Glutamatergic neuron (in vitro differentiated cells): ENCODE measurements around the gene ZG16B. TPM values are rescaled to one million over a fixed set of nuclear protein-coding genes. Genes with fewer than 3 reads are reported as not detected.

Source experiments
- DNase-seq: peaks from one replicate; pipeline ENCODE4 v3.0.0; 2022
- H3K27ac Mint-ChIP-seq: one replicate; pipeline ENCODE4 v1.8.0; 2020; ENCODE audit warnings: mild to moderate bottlenecking, mixed read lengths, inconsistent platforms; ENCODE audit not compliant: unreplicated experiment
- H3K27me3 Mint-ChIP-seq: one replicate; pipeline ENCODE4 v1.8.0; 2020; ENCODE audit warnings: mild to moderate bottlenecking, moderate library complexity, mixed read lengths, inconsistent platforms; ENCODE audit not compliant: unreplicated experiment
- H3K36me3 Mint-ChIP-seq: one replicate; pipeline ENCODE4 v1.8.0; 2020; ENCODE audit warnings: mild to moderate bottlenecking, mixed read lengths, inconsistent platforms; ENCODE audit not compliant: unreplicated experiment
- H3K4me1 Mint-ChIP-seq: one replicate; pipeline ENCODE4 v1.8.0; 2020; ENCODE audit warnings: mild to moderate bottlenecking, low read depth, mixed read lengths, inconsistent platforms; ENCODE audit not compliant: unreplicated experiment
- H3K4me3 Mint-ChIP-seq: one replicate; pipeline ENCODE4 v1.8.0; 2020; ENCODE audit warnings: mild to moderate bottlenecking, mixed read lengths, inconsistent platforms; ENCODE audit not compliant: unreplicated experiment
- H3K9me3 Mint-ChIP-seq: one replicate; pipeline ENCODE4 v1.8.0; 2020; ENCODE audit warnings: mild to moderate bottlenecking, moderate library complexity, mixed read lengths, inconsistent platforms; ENCODE audit not compliant: unreplicated experiment
- total RNA-seq: library from RNA; stranded (reverse); fragmentation: NEBNext Ultra II Directional; extraction: Animal tissue kit (Norgen Biotek cat#: 25700); gene quantifications from one replicate; pipeline ENCODE4 v1.2.1, GENCODE V29; 2021; ENCODE audit not compliant: unreplicated experiment
- TF ChIP-seq, protein P1 (sequence below): fragments of 200-600 bp; sonication (generic); IDR thresholded peaks from one replicate; pipeline ENCODE4 v1.5.0; 2021; ENCODE audit not compliant: partially characterized antibody, unreplicated experiment

ZG16B gene
- total RNA-seq, 1 donor from 2014 or later, result not detected

- peaks cover 2% of the 10 kb centered on the region for H3K4me1 Mint-ChIP-seq
- H3K9me3 Mint-ChIP-seq, result peaks cover 5% of the 10 kb centered on the region
- H3K4me3 Mint-ChIP-seq, result no peak overlapping the region
- DNase-seq, result no peak
- TF ChIP-seq, protein P1, sequence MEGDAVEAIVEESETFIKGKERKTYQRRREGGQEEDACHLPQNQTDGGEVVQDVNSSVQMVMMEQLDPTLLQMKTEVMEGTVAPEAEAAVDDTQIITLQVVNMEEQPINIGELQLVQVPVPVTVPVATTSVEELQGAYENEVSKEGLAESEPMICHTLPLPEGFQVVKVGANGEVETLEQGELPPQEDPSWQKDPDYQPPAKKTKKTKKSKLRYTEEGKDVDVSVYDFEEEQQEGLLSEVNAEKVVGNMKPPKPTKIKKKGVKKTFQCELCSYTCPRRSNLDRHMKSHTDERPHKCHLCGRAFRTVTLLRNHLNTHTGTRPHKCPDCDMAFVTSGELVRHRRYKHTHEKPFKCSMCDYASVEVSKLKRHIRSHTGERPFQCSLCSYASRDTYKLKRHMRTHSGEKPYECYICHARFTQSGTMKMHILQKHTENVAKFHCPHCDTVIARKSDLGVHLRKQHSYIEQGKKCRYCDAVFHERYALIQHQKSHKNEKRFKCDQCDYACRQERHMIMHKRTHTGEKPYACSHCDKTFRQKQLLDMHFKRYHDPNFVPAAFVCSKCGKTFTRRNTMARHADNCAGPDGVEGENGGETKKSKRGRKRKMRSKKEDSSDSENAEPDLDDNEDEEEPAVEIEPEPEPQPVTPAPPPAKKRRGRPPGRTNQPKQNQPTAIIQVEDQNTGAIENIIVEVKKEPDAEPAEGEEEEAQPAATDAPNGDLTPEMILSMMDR, result no peak
- H3K27ac Mint-ChIP-seq, result no peak overlapping the region
- peaks cover 7% of the 10 kb centered on the region for H3K36me3 Mint-ChIP-seq
- H3K27me3 Mint-ChIP-seq, result peaks cover 6% of the 10 kb centered on the region
These were observed 23.5 kb downstream of the ZG16B start for GRCh38 chr16:2853531-2854073.

GRCh38 chr16:2854700-2855309 is 24.7 kb downstream of the ZG16B start:
- DNase-seq, result no peak
- peaks cover 5% of the 10 kb centered on the region for H3K9me3 Mint-ChIP-seq
- TF ChIP-seq, protein P1, result peak; percentile 85
- H3K4me1 Mint-ChIP-seq, result peaks cover 2% of the 10 kb centered on the region
- no peak overlapping the region for H3K4me3 Mint-ChIP-seq
- H3K27me3 Mint-ChIP-seq, result peaks cover 6% of the 10 kb centered on the region
- peaks cover 7% of the 10 kb centered on the region for H3K36me3 Mint-ChIP-seq
- H3K27ac Mint-ChIP-seq, result no peak overlapping the region

GRCh38 chr16:2855536-2855935 is 25.4 kb downstream of the ZG16B start:
- no peak overlapping the region for H3K4me3 Mint-ChIP-seq
- H3K9me3 Mint-ChIP-seq, result peaks cover 3% of the 10 kb centered on the region
- peaks cover 2% of the 10 kb centered on the region for H3K4me1 Mint-ChIP-seq
- H3K27ac Mint-ChIP-seq, result no peak overlapping the region
- peaks cover 7% of the 10 kb centered on the region for H3K36me3 Mint-ChIP-seq
- TF ChIP-seq, protein P1, result no peak
- peaks cover 6% of the 10 kb centered on the region for H3K27me3 Mint-ChIP-seq
- DNase-seq, result no peak

DNA sequence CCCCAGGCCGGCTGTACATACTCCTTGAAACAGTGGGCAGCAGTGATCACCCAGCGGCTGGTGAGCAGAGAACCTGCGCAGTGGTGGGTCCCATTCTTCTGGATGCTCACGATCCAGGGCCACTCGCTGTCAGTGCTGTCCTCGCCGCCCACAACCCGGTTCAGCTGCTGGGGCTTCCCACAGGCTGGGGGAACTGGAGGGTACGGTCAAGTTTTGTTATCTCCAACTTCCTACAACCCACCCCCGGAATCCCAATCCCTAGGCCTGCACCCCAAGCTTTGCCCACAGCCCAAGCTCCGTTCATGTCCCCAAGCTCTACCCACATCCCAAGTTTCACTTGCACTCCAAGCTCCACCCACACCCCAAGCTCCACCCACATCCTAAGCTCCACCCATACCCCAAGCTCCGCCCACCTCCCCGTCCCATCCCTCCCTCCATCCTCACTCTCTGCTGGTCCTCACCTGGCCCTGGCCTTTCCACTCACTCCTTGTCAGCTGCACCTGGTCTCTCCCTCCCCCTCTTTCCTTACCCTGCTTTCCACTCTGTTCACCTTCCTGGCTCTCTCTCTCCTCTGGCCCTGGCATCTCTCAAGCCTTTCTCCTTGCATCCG is 26.1 kb downstream of the ZG16B start:
- H3K9me3 Mint-ChIP-seq, result peaks cover 3% of the 10 kb centered on the region
- H3K27ac Mint-ChIP-seq, result no peak overlapping the region
- DNase-seq, result no peak
- H3K4me3 Mint-ChIP-seq, result no peak overlapping the region
- peaks cover 7% of the 10 kb centered on the region for H3K36me3 Mint-ChIP-seq
- H3K27me3 Mint-ChIP-seq, result peaks cover 6% of the 10 kb centered on the region
- peaks cover 2% of the 10 kb centered on the region for H3K4me1 Mint-ChIP-seq
- TF ChIP-seq, protein P1, result no peak
